Measurements from ENCODE around the gene TAGAP.
A peak's percentile ranks its signal among the peaks of the same experiment; 100 is the strongest.
"Not testable (repeated sequence)": the region's sequence is repeated elsewhere in the genome, so short reads cannot be mapped to it uniquely, and the experiment has no call there.

Gene TAGAP

DNA sequence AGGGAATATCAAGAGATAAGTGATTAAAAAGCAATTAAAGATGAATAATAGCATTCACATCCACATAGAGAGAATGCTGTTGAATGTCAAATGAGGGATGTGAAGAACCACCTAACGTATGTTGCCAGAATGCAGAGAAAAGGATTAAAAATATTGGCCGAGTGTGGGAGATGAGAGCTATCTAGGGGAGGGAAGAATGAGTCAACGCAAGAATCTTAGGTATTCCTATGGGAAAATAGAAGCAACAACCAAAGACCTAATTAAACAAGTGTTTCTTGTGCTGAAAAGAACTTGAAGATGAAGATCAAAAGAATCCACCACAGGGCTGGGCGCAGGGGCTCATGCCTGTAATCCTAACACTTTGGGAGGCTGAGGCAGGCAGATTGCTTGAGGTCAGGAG lies 32.6 kb downstream of the TAGAP start:
- no peak for DNase-seq (ENCODE audit: low read depth in 2 of 2)

- not testable (repeated sequence) for DNase-seq (ENCODE audit: low read depth in 2 of 2)
Measured at GRCh38 chr6:159010037-159010612, 34.7 kb downstream of the TAGAP start.

DNA sequence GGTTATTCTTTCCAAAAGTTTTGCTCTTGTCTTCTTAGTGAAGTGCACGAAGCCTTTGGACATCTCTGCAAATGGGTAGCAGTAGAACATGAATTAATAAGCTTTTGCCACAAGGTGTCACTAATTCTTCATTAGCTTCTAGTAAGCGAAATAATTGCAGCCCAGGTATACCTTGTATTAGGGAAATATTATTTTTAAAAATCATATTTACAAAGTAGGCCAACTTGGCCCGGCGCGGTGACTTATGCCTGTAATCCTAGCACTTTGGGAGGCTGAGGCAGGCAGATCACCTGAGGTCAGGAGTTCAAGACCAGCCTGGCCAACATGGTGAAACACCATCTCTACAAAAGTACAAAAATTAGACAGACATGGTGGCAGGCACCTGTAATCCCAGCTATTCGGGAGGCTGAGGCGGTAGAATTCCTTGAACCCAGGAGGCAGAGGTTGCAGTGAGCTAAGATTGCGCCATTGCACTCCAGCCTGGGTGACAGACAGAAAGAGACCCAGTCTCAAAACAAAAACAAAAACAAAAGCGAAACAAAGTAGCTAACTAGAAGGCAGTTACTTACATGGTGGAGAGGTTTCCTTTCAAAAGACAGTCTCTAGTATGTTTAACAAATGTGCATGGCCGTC lies 36.0 kb downstream of the TAGAP start:
- DNase-seq (ENCODE audit: low read depth in 2 of 2) = no peak

GRCh38 chr6:159007510-159007909 lies 37.3 kb downstream of the TAGAP start:
- no peak for DNase-seq (ENCODE audit: low read depth in 2 of 2)

DNA sequence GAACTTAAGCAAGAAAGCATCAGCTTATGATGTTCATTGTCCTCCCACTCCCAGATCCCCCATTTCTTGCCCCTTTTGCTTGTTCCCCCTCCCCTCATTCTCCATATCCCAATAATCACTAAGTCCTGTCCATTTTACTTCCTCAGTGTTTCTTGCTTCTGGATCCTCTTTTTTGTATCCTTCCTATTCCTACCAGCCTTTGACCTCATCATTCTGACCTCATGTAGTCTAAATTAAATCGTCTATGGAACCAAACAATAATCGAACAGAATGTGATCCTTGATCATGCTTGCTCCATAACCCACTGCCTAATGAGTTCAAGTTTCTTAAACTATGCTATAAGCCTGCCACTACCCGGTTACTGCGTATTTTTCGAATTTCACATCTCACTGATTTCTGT lies 39.4 kb downstream of the TAGAP start:
- no peak for DNase-seq (ENCODE audit: low read depth in 2 of 2)

- DNase-seq (ENCODE audit: low read depth in 2 of 2) = no peak
Measured at GRCh38 chr6:159004592-159004991, 40.2 kb downstream of the TAGAP start.

- DNase-seq (ENCODE audit: low read depth in 2 of 2) = no peak
Measured at GRCh38 chr6:159002432-159003155, 42.2 kb downstream of the TAGAP start.

GRCh38 chr6:158999666-159000403 lies 45.0 kb downstream of the TAGAP start, which contains the start of gene RSPH3:
RSPH3 (minus strand) TSS chr6:159000202; CDS start chr6:158999550, 652 bp downstream.
- DNase-seq (ENCODE audit: low read depth in 2 of 2) = peak; percentile 76 to 79

- no peak for DNase-seq (ENCODE audit: low read depth in 2 of 2)
Measured at GRCh38 chr6:158999154-158999665, 45.6 kb downstream of the TAGAP start.

DNA sequence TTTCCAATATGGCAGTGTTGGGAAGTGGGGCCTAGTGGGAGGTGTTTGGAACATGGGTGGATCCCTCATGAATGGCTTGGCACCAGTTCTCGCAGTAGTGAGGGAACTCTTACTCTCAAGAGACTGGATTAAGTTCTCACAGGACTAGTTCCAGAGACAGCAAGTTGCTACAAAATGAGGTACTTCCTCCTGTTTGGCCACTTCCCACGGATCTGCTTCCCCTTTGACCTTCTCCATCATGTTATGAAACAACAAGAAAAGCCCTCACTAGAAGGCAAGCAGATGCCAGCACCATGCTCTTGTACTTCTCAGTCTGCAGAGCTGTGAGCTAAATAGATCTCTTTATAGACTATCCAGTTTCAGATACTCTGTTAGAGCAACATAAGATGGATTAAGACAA lies 47.9 kb downstream of the TAGAP start:
- no peak for DNase-seq (ENCODE audit: low read depth in 2 of 2)

DNA sequence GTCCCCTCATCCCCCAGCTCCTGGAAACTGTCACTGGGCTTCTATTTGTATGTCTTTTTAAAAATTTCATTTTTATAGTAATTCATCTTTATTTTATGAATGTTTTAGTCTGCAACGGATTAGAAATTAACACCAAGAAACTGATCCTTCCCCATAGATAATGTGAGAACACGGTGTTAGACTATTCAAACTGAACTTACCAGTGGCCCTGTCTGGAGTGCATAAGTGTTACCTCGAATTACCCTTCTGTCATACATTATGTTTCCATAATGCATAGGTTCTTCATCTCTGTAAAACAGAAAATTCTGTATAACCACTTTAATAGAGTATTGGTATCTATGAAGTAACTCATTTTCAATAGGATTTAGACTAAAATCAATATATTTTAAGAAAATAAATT lies 51.2 kb downstream of the TAGAP start:
- DNase-seq (ENCODE audit: low read depth in 2 of 2) = no peak

DNA sequence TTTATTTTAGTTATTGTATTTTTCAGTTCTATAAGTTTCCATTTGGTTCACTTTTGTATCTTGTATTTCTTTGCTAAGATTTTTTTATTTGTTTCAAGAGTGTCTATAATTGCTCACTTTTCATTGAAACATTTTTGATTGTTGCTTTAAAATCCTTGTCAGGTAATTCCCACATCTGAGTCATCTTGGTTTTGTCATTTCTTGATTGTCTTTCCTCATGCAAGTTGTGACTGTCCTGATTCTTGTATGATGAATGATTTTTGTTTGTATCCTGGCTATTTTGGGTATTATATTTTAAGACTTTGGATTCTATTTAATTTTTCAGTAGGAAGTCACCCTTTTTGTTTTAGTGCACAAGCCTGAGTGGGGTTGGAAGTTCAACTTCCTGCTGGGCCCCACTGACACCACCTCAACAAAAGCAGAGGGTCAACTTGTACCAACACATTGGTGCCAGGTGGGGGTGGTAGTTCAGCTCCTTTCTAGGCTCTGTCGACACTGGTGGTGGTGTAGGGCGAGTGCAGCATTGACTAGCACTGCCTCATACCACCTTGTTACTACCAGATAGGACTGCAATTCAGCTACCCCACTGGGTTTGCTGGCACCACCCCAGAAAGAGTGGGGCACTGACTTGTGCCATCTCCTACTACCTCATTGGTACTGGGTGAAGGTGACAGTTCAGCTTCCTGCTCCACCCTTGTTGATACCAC lies 53.6 kb downstream of the TAGAP start:
- DNase-seq (ENCODE audit: low read depth in 2 of 2) = no peak

DNA sequence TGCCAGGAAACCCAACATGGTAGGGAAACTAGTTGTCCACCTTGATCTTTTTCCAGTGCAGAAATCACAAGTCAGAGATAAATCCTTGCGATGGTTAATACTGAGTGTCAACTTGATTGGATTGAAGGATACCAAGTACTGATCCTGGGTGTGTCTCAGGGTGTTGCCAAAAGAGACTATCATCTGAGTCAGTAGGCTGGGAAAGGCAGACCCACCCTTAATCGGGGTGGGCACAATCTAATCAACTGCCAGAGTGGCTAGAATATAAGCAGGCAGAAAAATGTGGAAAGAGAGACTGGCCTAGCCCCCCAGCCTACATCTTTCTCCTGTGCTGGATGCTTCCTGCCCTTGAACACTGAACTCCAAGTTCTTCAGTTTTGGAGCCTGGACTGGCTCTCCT lies 55.1 kb downstream of the TAGAP start:
- DNase-seq (ENCODE audit: low read depth in 2 of 2) = not testable (repeated sequence)

DNA sequence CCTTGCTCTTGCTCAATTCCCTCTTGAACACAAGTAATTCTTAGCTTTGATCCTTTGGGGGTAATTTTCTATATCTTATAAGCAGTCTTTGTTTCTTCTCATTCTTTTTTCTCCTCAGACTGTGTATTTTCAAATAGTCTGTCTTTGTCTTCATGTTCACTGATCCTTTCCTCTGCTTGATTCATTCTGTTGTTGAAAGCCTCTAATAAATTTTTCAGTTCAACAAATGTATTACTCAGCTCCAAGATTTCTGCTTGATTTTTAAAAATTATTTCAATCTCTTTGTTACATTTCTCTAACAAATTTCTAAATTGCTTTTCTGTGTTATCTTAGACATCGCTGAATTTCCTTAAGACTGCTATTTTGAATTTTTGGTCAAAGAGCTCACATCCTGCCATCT lies 56.3 kb downstream of the TAGAP start:
- DNase-seq (ENCODE audit: low read depth in 2 of 2) = no peak

GRCh38 chr6:158987657-158988056 lies 57.1 kb downstream of the TAGAP start:
- no peak for DNase-seq (ENCODE audit: low read depth in 2 of 2)
